GM12874 (cell line): Measurements from ENCODE around the gene CCDC148.

Experiments
- TF ChIP-seq, protein P1 (sequence below): IDR thresholded peaks from 2 replicates; pipeline ENCODE4 v1.5.1; 2011; ENCODE audit warnings: low read depth, mild to moderate bottlenecking, control low read depth, low read length, moderate library complexity; ENCODE audit not compliant: insufficient read depth

The CCDC148 gene

DNA sequence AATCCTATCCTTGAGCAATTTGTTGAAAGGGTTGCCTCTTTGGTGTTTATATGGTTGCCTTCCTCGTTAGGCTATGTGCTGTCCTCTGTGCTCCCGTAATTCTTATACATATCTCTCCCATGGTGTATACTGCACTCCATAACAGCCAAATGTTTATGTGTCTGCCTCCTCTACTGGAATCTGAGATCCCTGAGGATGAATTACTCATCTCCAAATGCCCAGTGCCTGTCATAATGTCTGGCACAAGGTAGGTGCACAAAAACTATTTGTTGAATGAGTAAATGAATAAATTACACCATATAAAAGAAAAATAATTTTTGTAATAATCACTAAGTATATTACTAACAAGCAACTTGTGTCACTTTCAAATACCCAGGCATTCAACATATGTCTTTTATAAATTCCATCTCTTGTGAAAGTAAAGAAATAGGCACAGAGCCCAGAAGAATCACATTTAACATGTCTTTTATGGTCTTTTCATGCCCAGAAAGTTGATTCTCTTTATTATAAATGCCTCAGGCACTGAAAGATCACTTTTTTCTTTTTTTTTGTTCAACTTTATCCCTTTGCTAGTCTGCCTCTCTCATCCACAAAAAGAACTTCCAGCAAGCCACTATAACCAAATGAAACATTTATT lies 164.9 kb downstream of the CCDC148 start:
- TF ChIP-seq, protein P1, sequence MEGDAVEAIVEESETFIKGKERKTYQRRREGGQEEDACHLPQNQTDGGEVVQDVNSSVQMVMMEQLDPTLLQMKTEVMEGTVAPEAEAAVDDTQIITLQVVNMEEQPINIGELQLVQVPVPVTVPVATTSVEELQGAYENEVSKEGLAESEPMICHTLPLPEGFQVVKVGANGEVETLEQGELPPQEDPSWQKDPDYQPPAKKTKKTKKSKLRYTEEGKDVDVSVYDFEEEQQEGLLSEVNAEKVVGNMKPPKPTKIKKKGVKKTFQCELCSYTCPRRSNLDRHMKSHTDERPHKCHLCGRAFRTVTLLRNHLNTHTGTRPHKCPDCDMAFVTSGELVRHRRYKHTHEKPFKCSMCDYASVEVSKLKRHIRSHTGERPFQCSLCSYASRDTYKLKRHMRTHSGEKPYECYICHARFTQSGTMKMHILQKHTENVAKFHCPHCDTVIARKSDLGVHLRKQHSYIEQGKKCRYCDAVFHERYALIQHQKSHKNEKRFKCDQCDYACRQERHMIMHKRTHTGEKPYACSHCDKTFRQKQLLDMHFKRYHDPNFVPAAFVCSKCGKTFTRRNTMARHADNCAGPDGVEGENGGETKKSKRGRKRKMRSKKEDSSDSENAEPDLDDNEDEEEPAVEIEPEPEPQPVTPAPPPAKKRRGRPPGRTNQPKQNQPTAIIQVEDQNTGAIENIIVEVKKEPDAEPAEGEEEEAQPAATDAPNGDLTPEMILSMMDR, result no peak

- TF ChIP-seq, protein P1, result no peak
Measured at GRCh38 chr2:158290225-158290624, 166.3 kb downstream of the CCDC148 start.

- TF ChIP-seq, protein P1, result no peak
Measured at GRCh38 chr2:158276619-158277471, 179.7 kb downstream of the CCDC148 start.

- TF ChIP-seq, protein P1, result no peak
Measured at GRCh38 chr2:158273791-158274190, 182.8 kb downstream of the CCDC148 start.

DNA sequence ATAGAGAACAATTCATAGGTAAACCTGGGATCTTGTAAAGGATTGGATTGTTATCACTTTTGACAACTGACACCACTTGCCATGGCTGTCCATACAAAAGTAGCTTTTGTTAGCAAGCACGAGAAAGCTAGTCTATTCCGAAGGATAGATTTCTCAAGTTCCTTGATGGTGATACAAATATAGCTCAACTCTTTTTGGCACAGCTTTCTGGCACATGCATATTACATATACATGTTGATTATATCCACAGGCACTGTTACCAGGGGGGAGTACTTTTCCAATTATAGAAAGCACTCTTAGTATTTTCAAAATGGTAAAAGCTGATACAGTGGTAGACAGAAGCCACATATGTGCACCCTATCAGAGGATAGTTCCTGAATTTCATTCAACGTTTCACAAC lies 186.0 kb downstream of the CCDC148 start:
- TF ChIP-seq, protein P1, result no peak

GRCh38 chr2:158269143-158269542 lies 187.4 kb downstream of the CCDC148 start:
- TF ChIP-seq, protein P1, result no peak

DNA sequence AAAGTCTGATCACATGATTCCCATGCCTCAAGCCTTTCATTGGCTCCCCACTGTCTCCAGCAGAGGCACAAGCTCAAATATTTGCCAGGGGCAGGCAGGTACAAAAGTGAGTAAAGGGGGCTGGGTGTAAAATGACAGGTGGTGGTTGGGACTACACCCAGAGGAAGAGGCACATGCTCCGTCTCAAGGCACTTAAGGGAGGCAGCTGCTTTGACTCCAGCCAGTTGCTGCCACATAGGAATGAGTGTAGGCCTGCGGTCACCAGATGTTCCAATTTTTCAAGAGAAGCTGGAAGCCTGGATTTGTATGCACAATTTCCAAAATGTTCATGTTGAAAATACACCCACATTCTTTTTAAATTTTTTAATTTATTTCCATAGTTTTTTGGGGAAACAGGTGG lies 190.4 kb downstream of the CCDC148 start:
- TF ChIP-seq, protein P1, result no peak
